Measurements from ENCODE around the gene ZNF76. TPM values are rescaled to one million over a fixed set of nuclear protein-coding genes. Genes with fewer than 3 reads are reported as not detected.
"Not testable (repeated sequence)": the region's sequence is repeated elsewhere in the genome, so short reads cannot be mapped to it uniquely, and the experiment has no call there.

The ZNF76 gene
- total RNA-seq, 2 experiments from 2014 or later = 63.0 to 66.0 TPM

DNA sequence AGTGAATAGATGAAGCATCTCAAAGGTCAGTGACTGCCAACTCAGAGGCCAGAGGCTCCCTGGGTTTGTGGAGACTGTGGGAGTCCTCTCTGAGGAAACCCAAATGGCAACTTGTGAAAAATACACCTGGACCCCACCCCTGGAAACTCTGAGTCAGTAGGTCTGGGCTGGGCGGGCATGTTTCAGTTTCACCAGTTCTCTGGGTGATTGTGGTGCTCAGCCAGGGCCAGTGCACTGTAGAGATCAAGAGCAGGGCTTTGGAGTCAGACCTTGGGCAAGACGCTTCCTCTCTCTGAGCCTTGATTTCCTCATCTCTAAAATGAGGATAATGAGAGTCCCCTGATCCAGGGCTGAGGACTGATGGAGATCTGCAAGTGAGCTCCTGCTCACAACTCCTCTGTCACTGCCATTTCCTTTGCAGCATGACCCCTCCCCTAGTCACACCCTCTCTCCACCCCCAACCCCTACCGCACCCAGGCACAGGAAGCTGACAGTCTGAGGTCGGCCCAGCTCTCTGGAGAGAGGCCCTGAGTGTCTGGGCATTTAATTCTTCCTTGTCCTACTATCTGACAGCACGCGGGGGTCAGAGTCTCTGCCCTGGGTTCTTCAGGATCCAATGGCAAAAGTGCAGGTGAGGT is 43.2 kb downstream of the ZNF76 start:
- Mint-ChIP-seq H3K27ac (peak overlapping the region; percentile 94), H3K4me1 (peaks cover 60% of the 10 kb centered on the region), H3K36me3 (peaks cover 37% of the 10 kb centered on the region), H3K4me3 (peak overlapping the region; percentile 87), H3K9me3 (no peaks in the 10 kb centered on the region), H3K27me3 (no peaks in the 10 kb centered on the region)
- POLR2A ChIA-PET = interaction anchor here (0.5 to 8.9 kb wide), 13 partner anchors 8 to 425 kb away, joined by 3 to 86 read pairs (median 5); partner anchors contain the start of genes FANCE, RPL10A and ZNF76
- DNase-seq = peak; percentile 81
- peak; percentile 83 for ATAC-seq (ENCODE audit: low read depth)

DNA sequence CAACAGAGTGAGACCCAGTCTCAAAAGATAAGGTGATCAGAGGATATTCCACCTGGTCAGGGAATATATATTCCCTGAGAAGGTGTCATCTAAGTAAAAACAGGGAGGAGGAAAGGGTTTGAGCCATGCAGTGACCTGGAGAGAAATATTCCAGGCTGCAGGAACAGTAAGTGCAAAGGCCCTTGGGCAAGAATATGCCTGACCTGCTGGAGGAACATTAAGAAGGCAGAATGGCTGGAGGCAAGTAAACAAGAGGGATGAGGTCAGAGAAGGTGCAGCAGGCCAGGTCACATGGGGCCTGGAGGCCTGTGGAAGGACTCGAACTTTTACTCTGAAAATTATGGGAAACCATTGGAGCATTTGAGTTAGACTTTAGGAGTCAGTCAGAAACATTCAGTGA is 44.8 kb downstream of the ZNF76 start:
- Mint-ChIP-seq H3K9me3 (no peaks in the 10 kb centered on the region), H3K27me3 (no peaks in the 10 kb centered on the region), H3K27ac (peak overlapping the region; percentile 94), H3K4me3 (peak overlapping the region; percentile 87), H3K4me1 (peaks cover 66% of the 10 kb centered on the region), H3K36me3 (peaks cover 39% of the 10 kb centered on the region)
- DNase-seq (no peak), ATAC-seq (ENCODE audit: low read depth) (no peak)
- POLR2A ChIA-PET = interaction anchor here (0.7 to 2.3 kb wide), 2 partner anchors 164 to 1382 kb away, joined by 3 to 12 read pairs; partner anchors contain the start of gene RPL10A

DNA sequence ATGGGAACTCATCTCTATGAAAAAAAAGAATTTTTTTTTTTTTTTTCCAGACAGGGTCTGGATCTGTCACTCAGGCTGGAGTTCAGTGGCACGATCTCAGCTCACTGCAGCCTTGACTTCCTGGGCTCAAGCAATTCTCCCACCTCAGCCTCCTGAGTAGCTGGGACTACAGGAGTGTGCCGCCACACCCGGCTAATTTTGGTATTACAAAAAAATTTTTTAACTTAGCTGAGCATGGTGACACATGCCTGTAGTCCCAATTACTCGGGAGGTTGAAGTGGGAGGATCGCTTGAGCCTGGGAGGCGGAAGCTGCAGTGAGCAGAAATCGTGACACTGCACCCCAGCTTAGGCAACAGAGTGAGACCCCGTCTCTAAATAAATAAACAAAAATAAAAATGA is 45.6 kb downstream of the ZNF76 start:
- peaks cover 67% of the 10 kb centered on the region for H3K4me1 Mint-ChIP-seq
- ATAC-seq (ENCODE audit: low read depth) (no peak), DNase-seq (no peak)
- peaks cover 39% of the 10 kb centered on the region for H3K36me3 Mint-ChIP-seq
- H3K4me3 Mint-ChIP-seq = peak overlapping the region; percentile 26
- no peak overlapping the region for H3K27ac Mint-ChIP-seq
- POLR2A ChIA-PET = interaction anchor here (0.6 to 0.7 kb wide), 2 partner anchors 1237 to 1382 kb away, joined by 3 read pairs; no protein-coding TSS in a partner anchor
- H3K9me3 Mint-ChIP-seq = no peaks in the 10 kb centered on the region
- no peaks in the 10 kb centered on the region for H3K27me3 Mint-ChIP-seq

DNA sequence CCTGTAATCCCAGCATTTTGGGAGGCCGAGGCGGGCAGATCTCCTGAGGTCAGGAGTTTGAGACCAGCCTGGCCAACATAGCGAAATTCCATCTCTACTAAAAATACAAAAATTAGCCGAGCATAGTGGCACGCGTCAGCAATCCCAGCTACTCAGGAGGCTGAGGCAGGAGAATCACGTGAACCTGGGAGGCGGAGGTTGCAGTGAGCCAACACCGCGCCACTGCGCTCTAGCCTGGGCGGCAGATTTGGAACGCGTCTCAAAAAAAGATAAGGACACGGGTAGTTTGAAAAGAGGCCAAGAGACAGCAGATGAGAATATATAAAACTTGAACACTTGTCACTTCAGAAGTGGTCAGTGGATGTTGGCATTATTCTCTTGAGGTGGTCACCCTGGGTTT is 47.6 kb downstream of the ZNF76 start:
- H3K9me3 Mint-ChIP-seq; DNase-seq; H3K27ac Mint-ChIP-seq; ATAC-seq (ENCODE audit: low read depth); H3K27me3 Mint-ChIP-seq; POLR2A ChIA-PET; H3K4me3 Mint-ChIP-seq: not testable (repeated sequence)
- peaks cover 44% of the 10 kb centered on the region for H3K36me3 Mint-ChIP-seq
- peaks cover 70% of the 10 kb centered on the region for H3K4me1 Mint-ChIP-seq

DNA sequence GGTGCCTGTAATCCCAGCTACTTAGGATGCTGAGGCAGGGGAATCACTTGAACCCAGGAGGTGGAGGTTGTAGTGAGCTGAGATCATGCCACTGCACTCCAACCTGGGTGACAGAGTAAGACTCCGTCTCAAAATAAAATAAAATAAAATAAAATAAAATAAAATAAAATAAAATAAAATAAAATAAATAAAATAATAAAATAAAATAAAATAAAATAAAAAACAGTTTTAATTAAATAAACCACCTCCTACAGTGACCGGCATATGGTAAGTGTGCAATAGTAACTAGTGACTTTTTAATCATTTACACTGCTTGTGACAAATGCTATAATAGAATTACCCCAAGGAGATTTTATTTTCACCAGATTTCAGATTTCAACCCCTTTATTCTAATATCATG is 49.0 kb downstream of the ZNF76 start:
- not testable (repeated sequence) for H3K4me3 Mint-ChIP-seq; ATAC-seq (ENCODE audit: low read depth); H3K27me3 Mint-ChIP-seq; H3K9me3 Mint-ChIP-seq; DNase-seq
- POLR2A ChIA-PET = interaction anchor here (0.7 to 1.0 kb wide), 2 partner anchors 10 to 1365 kb away, joined by 3 read pairs; no protein-coding TSS in a partner anchor
- peaks cover 64% of the 10 kb centered on the region for H3K4me1 Mint-ChIP-seq
- H3K36me3 Mint-ChIP-seq = peaks cover 46% of the 10 kb centered on the region
- peak overlapping the region; percentile 97 for H3K27ac Mint-ChIP-seq

DNA sequence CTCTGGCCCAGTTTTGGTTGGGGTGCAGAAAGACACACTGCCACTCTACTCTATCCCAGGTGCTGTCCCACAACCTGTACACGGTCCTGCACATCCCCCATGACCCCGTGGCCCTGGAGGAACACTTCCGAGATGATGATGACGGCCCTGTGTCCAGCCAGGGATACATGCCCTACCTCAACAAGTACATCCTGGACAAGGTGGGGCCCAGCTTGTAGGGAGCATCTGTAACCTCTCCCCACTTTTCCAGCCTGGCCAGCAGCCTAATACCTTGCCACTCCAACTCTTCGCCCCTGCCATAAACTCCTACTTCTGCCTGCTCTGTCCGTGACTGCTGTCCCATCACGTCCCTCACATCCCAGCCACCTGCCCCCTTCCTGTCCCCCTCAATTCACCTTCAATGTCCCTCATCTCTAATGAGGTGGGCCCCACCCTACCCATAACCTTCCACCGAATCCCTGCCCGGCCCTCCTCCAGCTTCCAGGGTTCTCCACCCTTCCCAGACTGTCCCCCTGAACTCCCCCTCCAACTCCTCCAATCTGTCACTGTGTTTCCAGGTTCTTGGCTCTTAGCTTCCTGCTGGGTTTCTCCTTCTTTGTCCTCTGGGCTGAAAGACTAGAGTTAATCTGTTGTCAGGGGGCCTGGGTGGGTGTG is 50.2 kb downstream of the ZNF76 start:
- DNase-seq (no peak), ATAC-seq (ENCODE audit: low read depth) (no peak)
- Mint-ChIP-seq H3K4me3 (peak overlapping the region; percentile 79), H3K27me3 (no peaks in the 10 kb centered on the region), H3K4me1 (peaks cover 62% of the 10 kb centered on the region), H3K9me3 (no peaks in the 10 kb centered on the region), H3K36me3 (peaks cover 46% of the 10 kb centered on the region), H3K27ac (peak overlapping the region; percentile 97)
- POLR2A ChIA-PET = interaction anchor here (0.6 to 3.3 kb wide), 5 partner anchors 10 to 1754 kb away, joined by 3 to 86 read pairs (median 5); partner anchors contain the start of genes DEF6 and FANCE

DNA sequence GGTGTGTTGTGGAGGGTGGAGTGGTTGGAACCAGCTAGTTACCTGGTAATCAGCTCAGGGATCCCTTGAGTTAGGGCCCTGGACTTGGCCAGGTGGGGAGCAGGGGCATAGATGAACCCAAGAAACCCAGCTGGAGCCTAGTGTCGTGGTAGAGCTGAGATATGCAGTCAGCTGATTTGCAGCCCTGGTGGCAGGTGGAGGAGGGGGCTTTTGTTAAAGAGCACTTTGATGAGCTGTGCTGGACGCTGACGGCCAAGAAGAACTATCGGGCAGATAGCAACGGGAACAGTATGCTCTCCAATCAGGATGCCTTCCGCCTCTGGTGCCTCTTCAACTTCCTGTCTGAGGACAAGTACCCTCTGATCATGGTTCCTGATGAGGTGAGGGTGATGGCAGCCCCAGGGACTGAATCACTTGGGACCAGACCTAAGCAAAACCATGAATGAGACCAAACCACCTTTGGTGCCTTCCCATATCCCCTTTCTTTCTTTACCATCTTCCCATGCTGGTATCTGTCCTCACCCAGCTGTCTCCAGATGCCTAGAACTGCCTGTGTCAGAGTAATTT is 50.8 kb downstream of the ZNF76 start:
- DNase-seq (no peak), ATAC-seq (ENCODE audit: low read depth) (peak; percentile 44)
- peak overlapping the region; percentile 79 for H3K4me3 Mint-ChIP-seq
- H3K4me1 Mint-ChIP-seq = peaks cover 65% of the 10 kb centered on the region
- H3K36me3 Mint-ChIP-seq = peaks cover 50% of the 10 kb centered on the region
- H3K9me3 Mint-ChIP-seq = no peaks in the 10 kb centered on the region
- POLR2A ChIA-PET = interaction anchor here (0.6 to 3.3 kb wide), 4 partner anchors 11 to 1755 kb away, joined by 3 to 86 read pairs (median 6); partner anchors contain the start of genes DEF6 and FANCE
- H3K27me3 Mint-ChIP-seq = no peaks in the 10 kb centered on the region
- H3K27ac Mint-ChIP-seq = peak overlapping the region; percentile 97

DNA sequence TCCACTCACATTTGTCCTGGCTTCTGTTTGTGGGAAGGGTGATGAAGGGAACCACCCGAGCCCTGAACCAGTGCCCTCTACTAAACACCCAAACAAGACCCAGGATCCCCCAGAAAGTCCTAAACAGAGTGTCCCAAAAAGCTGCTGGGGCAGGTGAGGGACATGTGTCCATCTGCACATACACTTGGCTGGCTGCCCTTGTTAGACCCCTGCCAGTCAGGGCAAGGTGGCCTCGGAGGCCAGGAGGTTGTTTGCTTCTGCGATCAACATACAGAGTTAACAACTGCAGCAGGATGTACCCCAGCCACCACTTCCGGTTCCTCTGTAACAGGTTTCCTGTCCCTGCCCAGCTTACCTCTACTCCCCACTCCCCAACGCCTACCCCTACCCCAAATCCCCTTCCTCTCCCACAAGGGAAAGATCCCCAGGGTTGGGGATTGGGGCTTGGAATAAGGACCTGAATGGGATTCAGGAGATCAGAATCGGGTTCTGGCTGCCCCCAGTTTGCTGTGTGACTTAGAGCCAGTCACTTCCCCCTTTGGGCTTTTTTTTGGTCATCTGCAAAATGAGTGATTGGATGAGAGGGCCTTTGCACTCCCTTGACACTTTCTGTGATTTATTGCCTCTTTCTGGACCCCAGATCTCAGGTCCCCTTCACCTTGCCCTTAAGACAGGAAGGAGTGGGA is 52.0 kb downstream of the ZNF76 start:
- Mint-ChIP-seq H3K27me3 (no peaks in the 10 kb centered on the region), H3K36me3 (peaks cover 56% of the 10 kb centered on the region), H3K9me3 (no peaks in the 10 kb centered on the region), H3K4me1 (peaks cover 65% of the 10 kb centered on the region), H3K27ac (peak overlapping the region; percentile 97), H3K4me3 (peak overlapping the region; percentile 79)
- ATAC-seq (ENCODE audit: low read depth) = peak; percentile 85
- DNase-seq = peak; percentile 70
- POLR2A ChIA-PET = interaction anchor here (2.1 to 3.3 kb wide), 3 partner anchors 12 to 140 kb away, joined by 8 to 86 read pairs (median 9); partner anchors contain the start of genes DEF6 and FANCE

DNA sequence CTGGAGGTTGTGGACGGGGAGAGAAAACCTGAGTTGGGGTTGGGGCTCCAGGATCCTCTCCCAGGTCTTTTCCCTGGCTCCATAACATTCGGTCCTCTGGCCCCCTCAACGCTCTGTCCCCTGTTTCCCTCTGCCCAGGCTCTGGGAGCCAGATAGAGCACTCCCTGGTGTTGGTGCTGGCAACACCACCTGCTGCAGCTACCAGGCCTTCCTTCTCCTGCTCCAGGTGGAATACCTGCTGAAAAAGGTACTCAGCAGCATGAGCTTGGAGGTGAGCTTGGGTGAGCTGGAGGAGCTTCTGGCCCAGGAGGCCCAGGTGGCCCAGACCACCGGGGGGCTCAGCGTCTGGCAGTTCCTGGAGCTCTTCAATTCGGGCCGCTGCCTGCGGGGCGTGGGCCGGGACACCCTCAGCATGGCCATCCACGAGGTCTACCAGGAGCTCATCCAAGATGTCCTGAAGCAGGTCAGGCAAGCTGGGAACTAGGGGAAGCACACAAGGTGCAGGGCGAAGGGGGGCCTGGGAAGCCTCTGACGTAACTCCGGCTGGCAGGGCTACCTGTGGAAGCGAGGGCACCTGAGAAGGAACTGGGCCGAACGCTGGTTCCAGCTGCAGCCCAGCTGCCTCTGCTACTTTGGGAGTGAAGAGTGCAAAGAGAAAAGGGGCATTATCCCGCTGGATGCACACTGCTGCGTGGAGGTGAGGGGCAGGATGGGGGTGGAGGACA is 52.7 kb downstream of the ZNF76 start:
- H3K27me3 Mint-ChIP-seq = no peaks in the 10 kb centered on the region
- H3K27ac Mint-ChIP-seq = peak overlapping the region; percentile 97
- no peaks in the 10 kb centered on the region for H3K9me3 Mint-ChIP-seq
- peaks cover 57% of the 10 kb centered on the region for H3K36me3 Mint-ChIP-seq
- H3K4me1 Mint-ChIP-seq = peaks cover 61% of the 10 kb centered on the region
- DNase-seq (no peak), ATAC-seq (ENCODE audit: low read depth) (no peak)
- POLR2A ChIA-PET = interaction anchor here (2.3 to 3.3 kb wide), 2 partner anchors 13 kb away, joined by 9 to 86 read pairs; partner anchors contain the start of gene DEF6
- peak overlapping the region; percentile 79 for H3K4me3 Mint-ChIP-seq

DNA sequence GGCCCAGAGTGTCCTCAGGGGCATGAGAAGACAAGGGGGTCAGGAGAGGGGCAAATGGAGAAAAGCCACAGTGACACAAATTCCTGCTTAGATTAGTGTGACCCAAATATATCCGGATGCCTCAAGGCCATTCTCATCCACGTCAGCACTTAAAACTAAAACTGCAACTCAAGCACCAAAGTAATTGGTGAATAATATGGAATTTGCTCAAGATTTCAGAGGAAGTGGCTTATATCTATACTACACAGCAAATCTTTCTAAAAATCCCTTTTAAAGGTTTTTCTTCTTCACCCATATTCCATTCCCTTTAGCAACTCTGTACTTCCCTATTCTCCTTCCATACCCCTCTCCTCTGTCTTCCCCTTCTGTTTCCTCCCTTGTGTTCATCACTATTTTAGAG is 53.3 kb downstream of the ZNF76 start:
- no peak for DNase-seq
- no peak for ATAC-seq (ENCODE audit: low read depth)
- Mint-ChIP-seq H3K9me3 (no peaks in the 10 kb centered on the region), H3K4me1 (peaks cover 57% of the 10 kb centered on the region), H3K27me3 (no peaks in the 10 kb centered on the region), H3K27ac (peak overlapping the region; percentile 97), H3K36me3 (peaks cover 59% of the 10 kb centered on the region), H3K4me3 (no peak overlapping the region)
- POLR2A ChIA-PET = interaction anchor here (1.6 to 3.3 kb wide), 3 partner anchors 11 to 13 kb away, joined by 4 to 86 read pairs (median 9); partner anchors contain the start of gene DEF6

DNA sequence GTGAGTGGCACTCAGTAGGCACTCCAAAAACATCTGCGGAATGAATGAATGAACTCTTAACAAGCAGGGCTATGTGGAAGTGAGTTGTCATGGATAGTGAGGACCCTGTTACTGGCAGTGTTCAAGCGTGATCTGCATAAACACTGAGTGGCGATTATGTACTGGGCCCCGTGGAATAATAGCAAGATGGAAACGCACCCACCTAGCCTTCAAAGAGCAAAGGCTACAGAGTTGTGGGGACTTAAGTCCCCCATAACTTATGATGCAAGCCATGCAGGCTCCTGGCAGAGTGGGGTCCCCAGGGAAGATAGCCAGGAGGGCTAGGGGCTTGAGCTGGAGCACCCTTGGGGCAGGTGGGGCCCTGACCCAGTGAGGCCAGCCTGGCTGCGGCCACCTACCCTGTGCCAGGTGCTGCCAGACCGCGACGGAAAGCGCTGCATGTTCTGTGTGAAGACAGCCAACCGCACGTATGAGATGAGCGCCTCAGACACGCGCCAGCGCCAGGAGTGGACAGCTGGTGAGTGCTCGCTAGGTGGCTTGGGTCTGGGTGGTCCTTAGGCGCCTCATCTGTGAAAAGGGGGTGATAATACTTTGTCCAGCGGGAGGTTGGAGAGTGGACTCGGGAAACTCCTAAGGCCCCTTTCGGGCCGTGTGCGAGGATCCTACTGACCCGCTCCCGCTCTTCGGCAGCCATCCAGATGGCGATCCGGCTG is 58.1 kb downstream of the ZNF76 start:
- H3K9me3 Mint-ChIP-seq = no peaks in the 10 kb centered on the region
- POLR2A ChIA-PET = interaction anchor here (1.8 kb wide), 1 partner anchor 15 kb away, joined by 6 read pairs; no protein-coding TSS in a partner anchor

More for the DNA sequence above, 58.1 kb downstream of the ZNF76 start:
- no peak for DNase-seq
- H3K27ac Mint-ChIP-seq = peak overlapping the region; percentile 30
- no peak overlapping the region for H3K4me3 Mint-ChIP-seq
- H3K4me1 Mint-ChIP-seq = peaks cover 27% of the 10 kb centered on the region
- no peak for ATAC-seq (ENCODE audit: low read depth)
- peaks cover 62% of the 10 kb centered on the region for H3K36me3 Mint-ChIP-seq
- no peaks in the 10 kb centered on the region for H3K27me3 Mint-ChIP-seq
